Neural cell (in vitro differentiated cells): ENCODE measurements around the gene RBM19. TPM values are rescaled to one million over a fixed set of nuclear protein-coding genes. Genes with fewer than 3 reads are reported as not detected.

Source experiments
- H2AFZ ChIP-seq: fragments of 200-600, 300-800 bp; sonication (generic), shearing (Covaris generic); 2 replicates; pipeline ENCODE4 v1.6.0; 2014; ENCODE audit warnings: low read depth, mild to moderate bottlenecking, antibody characterized with exemption, low read length, moderate library complexity
- H3F3A ChIP-seq: fragments of 200-600 bp; shearing (Covaris generic); 2 replicates; pipeline ENCODE4 v1.6.1; 2016; ENCODE audit warnings: mild to moderate bottlenecking, moderate library complexity, mixed read lengths, antibody characterized with exemption, low read length; ENCODE audit not compliant: insufficient read depth, poor library complexity, severe bottlenecking
- H3K27ac ChIP-seq: fragments of 200-600, 300-800 bp; sonication (generic), shearing (Covaris generic); 2 replicates; pipeline ENCODE4 v1.5.1; 2014; ENCODE audit warnings: mild to moderate bottlenecking, low read length, moderate library complexity
- H3K27me3 ChIP-seq: fragments of 300-800, 200-600 bp; sonication (generic), shearing (Covaris generic); 2 replicates; pipeline ENCODE4 v1.6.0; 2014; ENCODE audit warnings: mild to moderate bottlenecking, low read depth, low read length, moderate library complexity; ENCODE audit not compliant: insufficient read depth
- H3K36me3 ChIP-seq: fragments of 300-800, 200-600 bp; sonication (generic), shearing (Covaris generic); 2 replicates; pipeline ENCODE4 v1.5.1; 2014; ENCODE audit warnings: mild to moderate bottlenecking, antibody characterized with exemption, low read length, moderate library complexity; ENCODE audit not compliant: insufficient read depth
- H3K4me2 ChIP-seq: fragments of 300-800, 200-600 bp; sonication (generic), shearing (Covaris generic); 2 replicates; pipeline ENCODE4 v1.6.0; 2014; ENCODE audit warnings: mild to moderate bottlenecking, low read length
- H3K4me3 ChIP-seq: fragments of 300-800, 200-600 bp; sonication (generic), shearing (Covaris generic); 2 replicates; pipeline ENCODE4 v1.5.1; 2014; ENCODE audit warnings: mild to moderate bottlenecking, low read length, moderate library complexity
- H3K79me2 ChIP-seq: fragments of 200-600 bp; shearing (Covaris generic); replicated peaks from 2 replicates; pipeline ENCODE4 v1.6.0; 2014; ENCODE audit warnings: mild to moderate bottlenecking, low read length, moderate library complexity; ENCODE audit not compliant: insufficient read depth
- H3K9ac ChIP-seq: fragments of 300-800, 200-600 bp; sonication (generic), shearing (Covaris generic); 2 replicates; pipeline ENCODE4 v1.6.1; 2016; ENCODE audit warnings: mild to moderate bottlenecking, low read length, mixed read lengths
- H3K9me2 ChIP-seq: fragments of 200-600 bp; shearing (Covaris generic); 2 replicates; pipeline ENCODE4 v1.6.1; 2016; ENCODE audit warnings: mild to moderate bottlenecking, low read length, mixed read lengths; ENCODE audit not compliant: insufficient read depth
- H3K9me3 ChIP-seq: fragments of 200-600, 300-800 bp; sonication (generic), shearing (Covaris generic); 2 replicates; pipeline ENCODE4 v1.6.1; 2016; ENCODE audit warnings: mild to moderate bottlenecking, mixed run types, low read length, moderate library complexity, mixed read lengths
- H4K20me1 ChIP-seq: fragments of 200-600 bp; shearing (Covaris generic); 2 replicates; pipeline ENCODE4 v1.6.1; 2016; ENCODE audit warnings: mild to moderate bottlenecking, mixed run types; ENCODE audit not compliant: insufficient read depth
- CTCF ChIP-seq: fragments of 450-650 bp; IDR thresholded peaks from 2 replicates; pipeline ENCODE4 v1.5.1; 2014; ENCODE audit warnings: antibody characterized with exemption, mild to moderate bottlenecking, moderate library complexity; ENCODE audit not compliant: poor library complexity, severe bottlenecking
- EP300 ChIP-seq: fragments of 450-650 bp; conservative IDR thresholded peaks from 2 replicates; pipeline ENCODE4 v1.6.1; 2014; ENCODE audit warnings: antibody characterized with exemption, mild to moderate bottlenecking, moderate library complexity; ENCODE audit not compliant: poor library complexity, severe bottlenecking
- EZH2 ChIP-seq: fragments of 200-600, 300-800 bp; shearing (Covaris generic), sonication (generic); IDR thresholded peaks from 2 replicates; pipeline ENCODE4 v1.6.1; 2014; ENCODE audit warnings: antibody characterized with exemption, low read length, borderline replicate concordance, mild to moderate bottlenecking; ENCODE audit not compliant: insufficient read depth, poor library complexity, severe bottlenecking
- MXI1 ChIP-seq: fragments of 450-650 bp; conservative IDR thresholded peaks from 2 replicates; pipeline ENCODE4 v1.6.1; 2014; ENCODE audit warnings: antibody characterized with exemption, mild to moderate bottlenecking; ENCODE audit not compliant: poor library complexity, severe bottlenecking
- POLR2AphosphoS5 ChIP-seq: IDR thresholded peaks from 2 replicates; pipeline ENCODE4 v1.6.1; 2012
- RAD21 ChIP-seq: fragments of 450-650 bp; conservative IDR thresholded peaks from 2 replicates; pipeline ENCODE4 v1.6.1; 2014; ENCODE audit warnings: antibody characterized with exemption, mild to moderate bottlenecking, moderate library complexity
- REST ChIP-seq: IDR thresholded peaks from 2 replicates; pipeline ENCODE4 v1.6.1; 2012; ENCODE audit warnings: borderline replicate concordance
- SMC3 ChIP-seq: fragments of 450-650 bp; conservative IDR thresholded peaks from 2 replicates; pipeline ENCODE4 v1.6.1; 2014; ENCODE audit warnings: antibody characterized with exemption, mild to moderate bottlenecking, moderate library complexity; ENCODE audit not compliant: poor library complexity
- TAF1 ChIP-seq: IDR thresholded peaks from 2 replicates; pipeline ENCODE4 v1.6.1; 2012; ENCODE audit warnings: low read depth
- polyA plus RNA-seq: library from polyadenylated mRNA; depleted of rRNA; stranded (reverse); fragments of >200 nt; gene quantifications from 2 replicates; pipeline ENCODE4 v1.2.3, GENCODE V29; 2014

The RBM19 gene
- polyA plus RNA-seq, 1 donor from 2014 or later = 14.2 TPM

GRCh38 chr12:113781415-113782198 lies 184.5 kb downstream of the RBM19 start:
- TF ChIP-seq POLR2AphosphoS5 (no peak), CTCF (no peak), MXI1 (no peak), TAF1 (no peak), SMC3 (no peak), RAD21 (no peak), EZH2 (no peak), EP300 (no peak), REST (no peak)
- Histone ChIP-seq H3K36me3 (no peaks in the 10 kb centered on the region), H3K9me3 (no peaks in the 10 kb centered on the region), H3K27me3 (no peaks in the 10 kb centered on the region), H2AFZ (no peak overlapping the region), H3K27ac (no peak overlapping the region), H3K9ac (no peak overlapping the region), H4K20me1 (no peaks in the 10 kb centered on the region), H3K79me2 (no peaks in the 10 kb centered on the region), H3K4me2 (no peak overlapping the region), H3K9me2 (no peaks in the 10 kb centered on the region), H3F3A (no peaks in the 10 kb centered on the region), H3K4me3 (no peak overlapping the region)

- Histone ChIP-seq H3K79me2 (no peaks in the 10 kb centered on the region), H3K9ac (no peak overlapping the region), H3K27ac (no peak overlapping the region), H3K4me3 (no peak overlapping the region), H3K9me3 (no peaks in the 10 kb centered on the region), H3K9me2 (no peaks in the 10 kb centered on the region), H3F3A (no peaks in the 10 kb centered on the region), H3K27me3 (no peaks in the 10 kb centered on the region), H3K4me2 (no peak overlapping the region), H2AFZ (no peak overlapping the region), H3K36me3 (no peaks in the 10 kb centered on the region), H4K20me1 (no peaks in the 10 kb centered on the region)
- TF ChIP-seq SMC3 (no peak), EZH2 (no peak), CTCF (no peak), EP300 (no peak), POLR2AphosphoS5 (no peak), MXI1 (no peak), RAD21 (no peak), REST (no peak), TAF1 (no peak)
These were observed 186.4 kb downstream of the RBM19 start for GRCh38 chr12:113779774-113780173.
